ENCODE measurements around the gene LRRC8E. TPM values are rescaled to one million over a fixed set of nuclear protein-coding genes. Genes with fewer than 3 reads are reported as not detected.

The LRRC8E gene
- total and polyA plus RNA-seq, 7 donors: 0.03 to 0.26 (median 0.09) TPM; not detected in 1

DNA sequence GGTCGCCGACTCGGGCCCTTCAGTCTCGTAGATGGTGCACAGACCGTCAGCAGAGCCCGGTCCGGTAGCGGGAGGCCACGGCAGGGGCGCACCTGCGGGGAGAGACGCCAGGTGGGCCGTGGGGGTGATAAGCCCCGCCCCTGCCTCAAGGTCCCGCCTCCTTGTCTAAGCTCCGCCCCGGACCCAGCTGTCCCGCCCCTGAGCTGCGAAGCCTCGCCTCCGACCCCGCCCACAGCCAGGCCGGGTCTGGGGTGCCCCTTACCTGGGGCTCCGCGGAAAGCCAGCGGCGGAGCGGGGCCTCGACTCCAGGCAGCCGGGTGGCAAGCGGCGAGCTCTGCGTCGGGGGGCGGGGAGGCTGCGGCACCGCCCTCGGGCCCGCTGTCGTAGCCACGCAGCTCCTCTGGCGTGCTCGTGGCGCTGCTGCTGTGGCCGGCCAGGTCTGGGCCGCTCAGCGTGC lies 18.8 kb upstream of the LRRC8E start:
- peaks cover 0 to 57% (median 15%) of the 10 kb centered on the region in 3 donors for H3K27me3 ChIP-seq (ENCODE audit: insufficient read depth in 3 of 3, low read length in 2 of 3)
- H3K27ac ChIP-seq: no peak overlapping the region
- H3K4me1 ChIP-seq: peaks cover 8% of the 10 kb centered on the region
- no peaks in the 10 kb centered on the region for H3K9me3 ChIP-seq
- ATAC-seq (peak; percentile 56 to 72 (median 66)), DNase-seq (peak; percentile 49 to 78)
- WGBS, 3 donors: 1 to 11% (median 4%) methylated on average over 28 to 47 of the region's 47 CpGs
- intact Hi-C loops (cut with DNase I): no loop called here
- H3K4me3 ChIP-seq: peak overlapping the region; percentile 54
- TF ChIP-seq, protein P1, sequence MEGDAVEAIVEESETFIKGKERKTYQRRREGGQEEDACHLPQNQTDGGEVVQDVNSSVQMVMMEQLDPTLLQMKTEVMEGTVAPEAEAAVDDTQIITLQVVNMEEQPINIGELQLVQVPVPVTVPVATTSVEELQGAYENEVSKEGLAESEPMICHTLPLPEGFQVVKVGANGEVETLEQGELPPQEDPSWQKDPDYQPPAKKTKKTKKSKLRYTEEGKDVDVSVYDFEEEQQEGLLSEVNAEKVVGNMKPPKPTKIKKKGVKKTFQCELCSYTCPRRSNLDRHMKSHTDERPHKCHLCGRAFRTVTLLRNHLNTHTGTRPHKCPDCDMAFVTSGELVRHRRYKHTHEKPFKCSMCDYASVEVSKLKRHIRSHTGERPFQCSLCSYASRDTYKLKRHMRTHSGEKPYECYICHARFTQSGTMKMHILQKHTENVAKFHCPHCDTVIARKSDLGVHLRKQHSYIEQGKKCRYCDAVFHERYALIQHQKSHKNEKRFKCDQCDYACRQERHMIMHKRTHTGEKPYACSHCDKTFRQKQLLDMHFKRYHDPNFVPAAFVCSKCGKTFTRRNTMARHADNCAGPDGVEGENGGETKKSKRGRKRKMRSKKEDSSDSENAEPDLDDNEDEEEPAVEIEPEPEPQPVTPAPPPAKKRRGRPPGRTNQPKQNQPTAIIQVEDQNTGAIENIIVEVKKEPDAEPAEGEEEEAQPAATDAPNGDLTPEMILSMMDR (IDR thresholded peaks at IDR 0.05): no peak
- H3K36me3 ChIP-seq (ENCODE audit: insufficient read depth in 1 of 2, low read depth in 1 of 2): no peaks in the 10 kb centered on the region

DNA sequence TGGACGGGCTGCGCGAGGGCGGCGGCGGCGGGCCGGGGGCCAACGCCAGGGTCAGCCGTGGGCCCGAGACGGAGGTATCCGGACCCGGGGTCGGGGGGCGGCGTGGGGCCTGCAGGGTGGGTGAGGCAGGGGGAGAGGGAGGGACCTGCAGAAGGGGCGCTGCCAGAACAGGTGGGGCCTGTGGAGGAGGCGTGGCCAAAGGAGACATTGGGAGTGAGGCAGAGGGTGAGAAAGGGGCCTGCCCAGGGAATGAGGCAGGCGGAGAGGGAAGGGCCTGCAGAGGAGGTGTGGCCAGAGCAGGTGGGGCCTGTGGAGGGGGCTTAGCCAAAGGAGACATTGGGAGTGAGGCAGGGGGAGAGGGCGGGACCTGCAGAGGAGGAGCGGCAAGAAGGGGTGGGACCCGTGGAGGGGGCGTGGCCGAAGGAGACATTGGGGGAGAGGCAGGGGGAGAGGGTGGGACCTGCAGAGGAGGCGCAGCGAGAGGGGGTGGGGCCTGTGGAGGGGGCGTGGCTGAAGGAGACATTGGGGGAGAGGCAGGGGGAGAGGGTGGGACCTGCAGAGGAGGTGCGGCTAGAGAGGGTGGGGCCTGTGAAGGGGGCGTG lies 18.3 kb upstream of the LRRC8E start:
- intact Hi-C loops (cut with DNase I): no loop called here
- peak; percentile 55 to 73 for DNase-seq
- Histone ChIP-seq H3K27ac (no peak overlapping the region), H3K4me1 (peaks cover 8% of the 10 kb centered on the region), H3K4me3 (peak overlapping the region; percentile 54), H3K9me3 (no peaks in the 10 kb centered on the region), H3K36me3 (ENCODE audit: insufficient read depth in 1 of 2, low read depth in 1 of 2) (no peaks in the 10 kb centered on the region), H3K27me3 (ENCODE audit: insufficient read depth in 3 of 3, low read length in 2 of 3) (peaks cover 0 to 57% (median 19%) of the 10 kb centered on the region in 3 donors)
- TF ChIP-seq, protein P1 (IDR thresholded peaks at IDR 0.05): no peak
- ATAC-seq: peak; percentile 6 to 21 (median 16)
- WGBS, 3 donors: 20 to 27% (median 25%) methylated on average over 21 to 30 of the region's 30 CpGs

DNA sequence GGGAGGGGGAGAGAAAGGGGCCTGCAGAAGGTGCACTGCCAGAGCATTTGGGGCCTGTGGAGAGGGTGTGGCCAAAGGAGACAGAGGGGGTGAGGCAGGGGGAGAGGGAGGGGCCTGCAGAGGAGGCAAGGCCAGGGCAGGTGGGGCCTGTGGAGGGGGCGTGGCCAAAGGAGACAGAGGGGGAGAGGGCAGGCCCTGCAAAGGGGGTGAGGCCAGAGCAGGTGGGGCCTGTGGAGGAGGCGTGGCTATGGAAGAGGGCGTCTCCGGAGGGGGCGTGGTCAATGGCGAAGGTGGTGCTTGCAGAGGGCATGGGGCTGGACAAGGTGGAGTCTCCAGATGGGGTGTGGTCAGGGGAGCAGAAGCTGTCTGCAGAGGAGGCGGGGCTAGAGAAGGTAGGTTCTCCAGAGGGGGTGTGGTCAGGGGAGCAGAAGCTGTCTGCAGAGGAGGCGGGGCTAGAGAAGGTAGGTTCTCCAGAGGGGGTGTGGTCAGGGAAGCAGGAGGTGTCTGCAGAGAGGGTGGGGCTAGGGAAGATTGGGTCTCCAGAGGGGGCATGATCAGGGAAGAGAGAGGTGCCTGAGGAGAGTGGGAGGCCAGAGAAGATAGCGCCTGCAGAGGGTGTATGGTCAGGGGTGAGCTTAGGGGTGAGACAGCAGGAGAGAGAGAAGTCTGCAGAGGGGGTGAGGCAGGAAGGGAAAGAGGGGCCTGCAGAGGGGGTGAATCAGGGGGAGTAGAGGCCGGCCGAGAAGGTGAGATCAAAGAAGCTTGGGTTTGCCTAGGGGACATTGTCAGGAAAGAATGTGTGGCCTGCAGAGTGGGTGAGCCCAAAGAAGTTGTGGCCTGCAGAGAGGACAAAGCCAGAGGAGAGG lies 17.5 kb upstream of the LRRC8E start:
- DNase-seq (peak; percentile 56 to 72), ATAC-seq (peak in 2 of 4 donors; percentile 22 to 29)
- 65 to 78% (median 70%) methylated on average over 10 to 11 of the region's 11 CpGs for WGBS, 3 donors
- TF ChIP-seq, protein P1 (IDR thresholded peaks at IDR 0.05): no peak
- no peaks in the 10 kb centered on the region for H3K9me3 ChIP-seq
- peaks cover 8% of the 10 kb centered on the region for H3K4me1 ChIP-seq
- H3K4me3 ChIP-seq: no peak overlapping the region
- H3K36me3 ChIP-seq (ENCODE audit: insufficient read depth in 1 of 2, low read depth in 1 of 2): no peaks in the 10 kb centered on the region
- no peak overlapping the region for H3K27ac ChIP-seq
- H3K27me3 ChIP-seq (ENCODE audit: insufficient read depth in 3 of 3, low read length in 2 of 3): peaks cover 0 to 63% (median 20%) of the 10 kb centered on the region in 3 donors
- intact Hi-C loops (cut with DNase I): no loop called here

DNA sequence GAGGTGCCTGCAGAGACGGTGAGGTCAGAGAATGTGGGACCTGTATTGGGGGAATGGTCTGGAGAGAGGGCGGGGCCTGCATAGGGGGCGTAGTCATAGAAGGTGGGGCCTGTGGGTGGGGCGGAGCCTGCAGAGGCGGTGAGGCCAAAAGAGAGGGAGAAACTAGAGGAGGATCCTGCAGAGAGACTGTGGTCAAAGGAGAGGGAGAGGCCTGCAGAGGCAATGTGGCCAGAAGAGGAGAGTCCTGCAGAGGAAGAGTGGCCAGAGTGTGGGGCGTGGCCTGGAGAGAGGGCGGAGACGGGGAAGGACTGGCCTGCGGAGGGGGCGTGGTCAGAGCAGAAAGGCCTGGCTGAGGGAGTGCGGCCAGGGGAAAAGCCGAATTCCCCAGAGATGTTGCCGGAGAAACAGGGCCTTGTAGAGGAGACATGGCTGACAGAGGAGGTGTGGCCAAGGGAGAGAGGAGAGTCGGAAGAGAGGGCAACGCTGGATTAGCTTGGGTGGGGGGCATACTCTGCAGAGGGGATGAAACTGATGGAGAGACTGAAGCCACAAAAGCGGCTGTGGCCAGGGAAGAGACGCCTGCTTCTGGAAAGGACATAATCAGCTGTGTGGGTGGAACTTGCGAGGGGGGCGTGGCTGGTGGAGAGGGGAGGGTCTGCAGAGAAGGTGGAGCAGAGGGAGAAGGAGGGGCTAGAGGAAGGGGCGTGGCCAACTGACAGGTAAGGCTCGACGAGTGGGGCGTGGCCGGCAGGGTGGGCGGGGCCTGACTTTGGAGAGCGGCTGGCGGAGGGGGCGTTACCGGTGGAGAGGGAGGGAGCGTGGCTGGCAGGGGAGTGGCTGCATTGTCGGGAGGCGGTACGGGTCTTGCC lies 16.6 kb upstream of the LRRC8E start:
- DNase-seq: peak; percentile 80 to 86
- H3K27me3 ChIP-seq (ENCODE audit: insufficient read depth in 3 of 3, low read length in 2 of 3): peaks cover 0 to 57% (median 20%) of the 10 kb centered on the region in 3 donors
- peaks cover 8% of the 10 kb centered on the region for H3K4me1 ChIP-seq
- peak; percentile 30 to 57 (median 48) for ATAC-seq
- no peak overlapping the region for H3K4me3 ChIP-seq
- 7 to 9% (median 8%) methylated on average over 32 to 33 of the region's 33 CpGs for WGBS, 3 donors
- intact Hi-C loops (cut with DNase I): no loop called here
- TF ChIP-seq, protein P1 (IDR thresholded peaks at IDR 0.05): no peak
- H3K9me3 ChIP-seq: no peaks in the 10 kb centered on the region
- no peak overlapping the region for H3K27ac ChIP-seq
- no peaks in the 10 kb centered on the region for H3K36me3 ChIP-seq (ENCODE audit: insufficient read depth in 1 of 2, low read depth in 1 of 2)
